ENCODE measurements around the gene TAMALIN.
A peak's percentile ranks its signal among the peaks of the same experiment; 100 is the strongest.

- TF ChIP-seq, protein P1, sequence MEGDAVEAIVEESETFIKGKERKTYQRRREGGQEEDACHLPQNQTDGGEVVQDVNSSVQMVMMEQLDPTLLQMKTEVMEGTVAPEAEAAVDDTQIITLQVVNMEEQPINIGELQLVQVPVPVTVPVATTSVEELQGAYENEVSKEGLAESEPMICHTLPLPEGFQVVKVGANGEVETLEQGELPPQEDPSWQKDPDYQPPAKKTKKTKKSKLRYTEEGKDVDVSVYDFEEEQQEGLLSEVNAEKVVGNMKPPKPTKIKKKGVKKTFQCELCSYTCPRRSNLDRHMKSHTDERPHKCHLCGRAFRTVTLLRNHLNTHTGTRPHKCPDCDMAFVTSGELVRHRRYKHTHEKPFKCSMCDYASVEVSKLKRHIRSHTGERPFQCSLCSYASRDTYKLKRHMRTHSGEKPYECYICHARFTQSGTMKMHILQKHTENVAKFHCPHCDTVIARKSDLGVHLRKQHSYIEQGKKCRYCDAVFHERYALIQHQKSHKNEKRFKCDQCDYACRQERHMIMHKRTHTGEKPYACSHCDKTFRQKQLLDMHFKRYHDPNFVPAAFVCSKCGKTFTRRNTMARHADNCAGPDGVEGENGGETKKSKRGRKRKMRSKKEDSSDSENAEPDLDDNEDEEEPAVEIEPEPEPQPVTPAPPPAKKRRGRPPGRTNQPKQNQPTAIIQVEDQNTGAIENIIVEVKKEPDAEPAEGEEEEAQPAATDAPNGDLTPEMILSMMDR (IDR thresholded peaks at IDR 0.05), result no peak
- TF ChIP-seq POLR2A (IDR thresholded peaks at IDR 0.05) (peak; percentile 18), EP300 (IDR thresholded peaks at IDR 0.05) (no peak)
Measured at GRCh38 chr12:52059582-52060497, 53.1 kb downstream of the TAMALIN start.

Data from ovary (tissue), 3 donors.